ENCODE measurements around the gene SLC35B1.
"Not testable (repeated sequence)": the region's sequence is repeated elsewhere in the genome, so short reads cannot be mapped to it uniquely, and the experiment has no call there.

The SLC35B1 gene

GRCh38 chr17:49677134-49677932 lies 30.4 kb downstream of the SLC35B1 start:
- ChIA-PET CTCF (interaction anchor here (0.5 to 0.7 kb wide), 4 partner anchors 17 to 484 kb away, joined by 3 to 6 read pairs (median 4); no protein-coding TSS in a partner anchor), POLR2A (ENCODE audit: low non-redundant PET) (interaction anchor here (0.6 to 0.7 kb wide), 3 partner anchors 23 to 380 kb away, joined by 3 to 6 read pairs (median 6); no protein-coding TSS in a partner anchor)
- peak; percentile 98 for DNase-seq (ENCODE audit: low spot score)
- TF ChIP-seq, protein P1, sequence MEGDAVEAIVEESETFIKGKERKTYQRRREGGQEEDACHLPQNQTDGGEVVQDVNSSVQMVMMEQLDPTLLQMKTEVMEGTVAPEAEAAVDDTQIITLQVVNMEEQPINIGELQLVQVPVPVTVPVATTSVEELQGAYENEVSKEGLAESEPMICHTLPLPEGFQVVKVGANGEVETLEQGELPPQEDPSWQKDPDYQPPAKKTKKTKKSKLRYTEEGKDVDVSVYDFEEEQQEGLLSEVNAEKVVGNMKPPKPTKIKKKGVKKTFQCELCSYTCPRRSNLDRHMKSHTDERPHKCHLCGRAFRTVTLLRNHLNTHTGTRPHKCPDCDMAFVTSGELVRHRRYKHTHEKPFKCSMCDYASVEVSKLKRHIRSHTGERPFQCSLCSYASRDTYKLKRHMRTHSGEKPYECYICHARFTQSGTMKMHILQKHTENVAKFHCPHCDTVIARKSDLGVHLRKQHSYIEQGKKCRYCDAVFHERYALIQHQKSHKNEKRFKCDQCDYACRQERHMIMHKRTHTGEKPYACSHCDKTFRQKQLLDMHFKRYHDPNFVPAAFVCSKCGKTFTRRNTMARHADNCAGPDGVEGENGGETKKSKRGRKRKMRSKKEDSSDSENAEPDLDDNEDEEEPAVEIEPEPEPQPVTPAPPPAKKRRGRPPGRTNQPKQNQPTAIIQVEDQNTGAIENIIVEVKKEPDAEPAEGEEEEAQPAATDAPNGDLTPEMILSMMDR (conservative IDR thresholded peaks at IDR 0.05; ENCODE audit: low read depth), result no peak
- H3K27ac ChIP-seq, result peak overlapping the region; percentile 91

DNA sequence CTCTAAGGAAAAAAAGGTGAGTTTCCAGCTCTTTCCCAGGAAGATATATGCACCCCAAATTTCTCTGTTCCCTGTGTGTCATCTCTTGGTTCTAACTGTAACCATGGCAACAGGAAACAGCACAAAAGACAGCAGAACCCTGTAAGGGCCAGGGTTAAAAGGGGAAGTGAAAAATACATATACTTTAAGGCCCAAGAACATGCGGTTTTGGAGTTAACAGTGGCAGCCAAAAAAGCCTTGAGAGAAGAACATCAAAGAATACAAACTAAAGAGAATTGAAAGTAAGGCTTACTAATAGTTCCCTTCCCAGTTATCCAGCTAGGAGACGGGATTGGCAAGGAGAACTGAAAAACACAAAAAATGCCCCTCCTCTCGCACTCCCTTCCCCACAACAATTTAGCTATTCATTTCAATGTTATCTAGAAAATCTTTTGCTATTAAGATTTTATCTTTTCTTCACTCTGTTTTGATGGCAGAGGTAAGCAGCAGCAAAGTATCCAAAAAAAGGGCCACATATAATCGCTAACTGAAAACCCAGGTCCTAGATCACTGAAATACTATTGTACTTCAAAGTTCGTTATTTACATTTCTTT lies 31.4 kb downstream of the SLC35B1 start:
- no peak overlapping the region for H3K27ac ChIP-seq
- POLR2A ChIA-PET (ENCODE audit: low non-redundant PET), result no interaction called here
- TF ChIP-seq, protein P1 (conservative IDR thresholded peaks at IDR 0.05; ENCODE audit: low read depth), result no peak
- peak; percentile 20 for DNase-seq (ENCODE audit: low spot score)
- CTCF ChIA-PET, result no interaction called here

- ChIA-PET POLR2A (ENCODE audit: low non-redundant PET) (no interaction called here), CTCF (interaction anchor here (0.7 kb wide), 1 partner anchor 25 kb away, joined by 4 read pairs; no protein-coding TSS in a partner anchor)
- no peak for DNase-seq (ENCODE audit: low spot score)
- TF ChIP-seq, protein P1 (conservative IDR thresholded peaks at IDR 0.05; ENCODE audit: low read depth), result no peak
- H3K27ac ChIP-seq, result no peak overlapping the region
Observed at GRCh38 chr17:49674507-49674906, 33.3 kb downstream of the SLC35B1 start.

GRCh38 chr17:49673679-49674078 lies 34.1 kb downstream of the SLC35B1 start:
- CTCF ChIA-PET, result interaction anchor here (0.6 kb wide), 1 partner anchor 19 kb away, joined by 3 read pairs; no protein-coding TSS in a partner anchor
- H3K27ac ChIP-seq; POLR2A ChIA-PET (ENCODE audit: low non-redundant PET); DNase-seq (ENCODE audit: low spot score): not testable (repeated sequence)

DNA sequence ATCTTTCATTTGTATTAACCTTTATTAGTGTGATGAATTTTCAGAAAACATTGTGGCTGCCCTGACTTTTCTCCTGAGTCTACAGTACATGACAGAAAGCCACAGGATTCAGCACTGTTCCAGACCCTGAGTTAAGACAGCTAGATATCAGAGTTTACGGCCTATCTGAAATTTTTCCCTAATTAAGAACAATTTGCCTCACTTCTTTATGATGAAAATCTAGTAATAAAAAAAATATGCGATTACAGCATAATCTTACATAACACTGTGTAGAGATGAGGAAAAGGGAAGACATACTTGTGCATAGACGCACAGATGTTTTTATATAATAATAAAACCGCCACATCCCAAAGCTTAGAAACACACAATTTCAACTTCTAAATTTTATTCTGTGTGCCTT lies 37.1 kb downstream of the SLC35B1 start:
- DNase-seq (ENCODE audit: low spot score), result no peak
- TF ChIP-seq, protein P1 (conservative IDR thresholded peaks at IDR 0.05; ENCODE audit: low read depth), result no peak
- no peak overlapping the region for H3K27ac ChIP-seq
- ChIA-PET CTCF (interaction anchor here (0.6 kb wide), 1 partner anchor 227 kb away, joined by 3 read pairs; no protein-coding TSS in a partner anchor), POLR2A (ENCODE audit: low non-redundant PET) (no interaction called here)

DNA sequence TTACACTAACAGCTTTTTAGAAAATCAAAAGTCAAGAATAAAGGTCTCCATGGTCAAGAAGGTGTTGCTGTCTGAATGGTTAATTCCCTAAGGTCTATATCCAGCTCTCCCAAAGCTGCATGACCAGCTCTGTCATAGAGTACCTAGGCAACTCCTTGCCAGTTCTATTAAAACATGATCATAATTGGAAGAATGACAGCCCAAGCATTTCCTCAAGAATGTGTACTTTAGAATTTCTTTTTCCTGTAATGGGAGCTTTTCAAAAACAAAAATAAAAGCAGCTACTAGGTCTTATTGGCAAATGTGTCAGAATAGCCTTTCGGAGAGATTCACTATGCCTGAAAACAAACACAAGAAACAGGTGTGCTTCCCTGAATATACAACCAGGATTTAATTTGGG lies 37.8 kb downstream of the SLC35B1 start:
- no peak overlapping the region for H3K27ac ChIP-seq
- ChIA-PET CTCF (no interaction called here), POLR2A (ENCODE audit: low non-redundant PET) (no interaction called here)
- TF ChIP-seq, protein P1 (conservative IDR thresholded peaks at IDR 0.05; ENCODE audit: low read depth), result no peak
- DNase-seq (ENCODE audit: low spot score), result no peak

DNA sequence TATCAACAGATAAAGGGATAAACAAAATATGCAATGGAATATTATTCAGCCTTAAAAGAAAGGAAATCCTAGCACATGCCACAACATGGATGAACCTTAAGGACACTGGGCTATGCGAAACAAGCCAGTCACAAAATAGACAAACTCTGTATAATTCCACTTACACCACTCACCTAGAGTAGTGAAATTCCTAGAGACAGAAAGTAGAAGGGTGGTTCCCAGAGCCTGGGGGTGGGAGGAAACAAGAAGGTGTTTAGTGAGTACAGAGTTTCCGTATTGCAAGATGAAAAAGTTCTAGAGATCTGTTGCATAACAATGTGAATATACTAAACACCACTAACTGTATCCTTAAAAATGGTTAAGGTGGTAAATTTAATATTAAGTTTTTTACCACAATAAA lies 39.9 kb downstream of the SLC35B1 start:
- TF ChIP-seq, protein P1 (conservative IDR thresholded peaks at IDR 0.05; ENCODE audit: low read depth), result no peak
- CTCF ChIA-PET, result interaction anchor here (0.6 kb wide), 1 partner anchor 99 kb away, joined by 8 read pairs; no protein-coding TSS in a partner anchor
- POLR2A ChIA-PET (ENCODE audit: low non-redundant PET), result no interaction called here
- no peak overlapping the region for H3K27ac ChIP-seq
- no peak for DNase-seq (ENCODE audit: low spot score)

Data from RWPE1 (cell line).